NCI-H2029 (cell line): Measurements from ENCODE around the gene CTXN3.
"Not testable (repeated sequence)": the region's sequence is repeated elsewhere in the genome, so short reads cannot be mapped to it uniquely, and the experiment has no call there.

Source experiments
- DNase-seq: peaks from one replicate; lab custom pipeline; 2025; lab: John Stamatoyannopoulos, UW

The CTXN3 gene

DNA sequence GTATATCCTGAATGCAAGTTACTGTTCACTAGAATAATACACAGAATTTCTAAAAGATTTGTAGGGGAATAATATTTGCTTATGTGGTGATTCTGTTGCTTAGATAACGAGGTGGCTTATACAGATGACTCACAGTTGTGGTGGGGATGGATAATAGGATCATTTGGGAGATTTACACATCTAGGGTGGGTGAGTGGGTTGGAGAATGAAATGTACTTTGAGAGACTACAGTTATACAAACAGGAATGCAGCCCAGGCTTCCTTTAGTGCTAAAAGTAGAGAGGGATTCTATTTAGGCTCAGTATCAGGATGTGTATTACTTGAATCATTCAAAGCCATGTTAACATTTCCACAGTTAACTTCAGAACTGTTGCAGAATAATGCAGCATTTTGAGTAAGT, 1.8 kb downstream of the CTXN3 start:
- no peak for DNase-seq

- DNase-seq: no peak
Observed at GRCh38 chr5:127652952-127653611, 4.2 kb downstream of the CTXN3 start.

GRCh38 chr5:127656825-127657224, 7.9 kb downstream of the CTXN3 start:
- no peak for DNase-seq

DNA sequence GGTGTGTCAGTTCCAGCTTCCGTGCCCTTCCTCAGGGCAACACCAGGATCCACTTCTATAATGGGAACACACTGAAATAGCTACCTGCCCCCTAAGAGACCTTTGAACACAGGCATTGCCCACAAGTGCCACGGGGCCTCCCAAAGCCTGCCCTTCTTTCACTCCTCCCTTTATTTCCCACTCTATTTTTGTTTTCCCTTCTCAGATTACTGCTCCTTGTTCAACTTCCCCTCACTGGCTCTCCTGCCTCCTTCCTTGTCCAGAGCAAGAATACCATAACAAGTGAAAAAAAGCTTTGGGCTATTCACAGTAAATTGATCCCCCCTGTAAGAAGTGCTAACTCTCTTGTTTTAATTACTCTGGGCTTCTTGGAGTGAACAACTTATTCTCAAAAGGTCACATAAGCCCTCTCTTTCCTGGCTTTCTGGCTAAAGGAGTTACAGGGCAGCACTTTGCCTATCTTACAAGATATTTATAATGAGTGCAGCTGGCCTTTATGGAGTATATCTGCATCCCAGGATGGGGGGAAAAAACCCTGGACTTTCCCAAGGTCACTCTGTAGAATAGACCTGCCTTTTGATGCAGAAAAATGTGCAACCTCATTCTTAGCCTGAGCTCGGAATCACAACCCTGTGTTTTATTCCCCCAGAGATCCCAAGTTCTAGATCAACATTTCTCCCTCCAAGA, 11.3 kb downstream of the CTXN3 start:
- DNase-seq: no peak

- no peak for DNase-seq
Observed at GRCh38 chr5:127664093-127664492, 15.2 kb downstream of the CTXN3 start.

GRCh38 chr5:127665641-127666040, 16.8 kb downstream of the CTXN3 start:
- DNase-seq: no peak

DNA sequence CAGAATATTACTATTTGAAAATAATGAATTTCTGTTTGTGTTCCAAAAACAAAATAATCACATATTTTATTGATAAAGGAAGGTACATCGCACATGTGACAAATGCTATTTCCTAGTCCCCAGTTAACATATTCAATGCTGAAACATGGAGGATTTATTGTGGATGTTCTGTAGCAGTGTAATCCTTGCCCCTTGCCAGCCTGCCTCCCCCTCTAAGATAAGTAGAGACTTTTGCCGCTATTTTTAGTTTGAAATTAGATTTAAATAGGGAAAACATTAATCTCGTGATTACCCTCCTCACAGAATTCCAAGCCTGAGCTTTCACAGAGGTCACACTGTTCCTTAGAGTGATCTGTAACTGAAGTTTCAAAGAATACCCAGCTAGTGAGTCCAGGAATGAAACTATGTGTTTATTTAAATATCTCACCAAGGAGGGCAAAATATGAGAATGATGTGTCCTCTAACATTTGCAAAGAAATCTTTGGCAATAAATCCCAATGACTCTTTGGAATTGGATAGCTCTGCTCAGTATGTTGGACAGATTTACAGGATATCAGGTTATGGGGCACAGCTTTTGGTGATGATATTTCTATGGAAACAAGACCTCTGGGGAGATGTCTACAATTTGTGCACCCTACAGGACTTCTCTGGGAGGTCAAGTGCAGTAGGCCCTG, 17.3 kb downstream of the CTXN3 start:
- no peak for DNase-seq

DNA sequence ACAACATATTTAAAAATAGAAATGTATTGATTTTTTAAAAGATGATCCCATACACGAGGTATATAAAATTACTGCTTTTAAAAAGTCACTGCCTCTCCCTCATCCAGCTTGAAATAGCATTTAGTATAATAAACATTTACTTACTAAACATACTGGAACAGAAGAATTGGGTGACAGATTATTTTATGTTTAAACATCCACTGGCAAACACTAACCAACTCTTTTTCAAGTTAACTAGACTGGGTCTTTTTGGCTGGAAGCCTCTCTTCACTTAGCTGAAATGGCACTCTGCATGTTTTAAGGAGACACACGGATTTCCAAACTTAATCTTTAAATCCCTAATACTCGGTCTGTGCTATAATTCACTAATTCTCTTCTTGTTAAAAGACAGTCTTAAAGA, 19.0 kb downstream of the CTXN3 start:
- no peak for DNase-seq

- DNase-seq: no peak
Observed at GRCh38 chr5:127671218-127671617, 22.3 kb downstream of the CTXN3 start.

GRCh38 chr5:127673117-127673800, 24.4 kb downstream of the CTXN3 start:
- DNase-seq: no peak

DNA sequence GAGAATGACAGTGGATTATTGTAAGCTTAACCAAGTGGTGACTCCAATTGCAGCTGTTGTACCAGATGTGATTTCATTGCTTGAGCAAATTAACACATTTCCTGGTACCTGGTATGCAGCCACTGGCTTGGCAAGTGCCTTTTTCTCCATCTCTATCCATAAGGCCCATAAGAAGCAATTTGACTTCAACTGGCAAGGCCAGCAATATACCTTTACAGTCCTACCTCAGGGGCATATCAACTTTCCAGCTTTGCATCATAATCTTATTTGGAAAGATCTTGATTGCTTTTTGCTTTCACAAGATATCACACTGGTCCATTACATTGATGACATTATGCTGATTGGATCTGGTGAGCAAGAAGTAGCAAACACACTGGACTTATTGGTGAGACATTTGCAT, 28.1 kb downstream of the CTXN3 start:
- DNase-seq: not testable (repeated sequence)

GRCh38 chr5:127679691-127680330, 30.9 kb downstream of the CTXN3 start:
- peak; percentile 13 for DNase-seq

DNA sequence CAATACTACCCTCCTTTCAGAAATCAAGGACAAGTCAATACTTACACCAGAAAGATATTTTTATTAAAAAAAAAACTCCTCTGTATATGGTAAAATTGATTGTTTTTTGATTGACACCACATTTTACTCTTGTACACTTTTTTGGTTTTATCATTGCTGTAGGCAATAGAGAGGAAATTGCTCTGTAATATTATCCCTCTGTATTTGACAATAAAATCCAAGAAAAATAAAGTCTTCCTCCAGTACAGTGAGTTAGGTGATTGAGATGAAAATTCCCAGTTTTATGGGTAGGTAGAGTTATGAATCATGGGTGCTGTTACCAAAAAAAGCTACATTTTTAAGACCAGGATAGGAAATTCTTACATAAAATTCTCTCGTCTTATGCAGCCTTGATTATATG, 31.7 kb downstream of the CTXN3 start:
- no peak for DNase-seq

GRCh38 chr5:127683008-127683407, 34.1 kb downstream of the CTXN3 start:
- no peak for DNase-seq

GRCh38 chr5:127684726-127685467, 36.0 kb downstream of the CTXN3 start:
- no peak for DNase-seq

DNA sequence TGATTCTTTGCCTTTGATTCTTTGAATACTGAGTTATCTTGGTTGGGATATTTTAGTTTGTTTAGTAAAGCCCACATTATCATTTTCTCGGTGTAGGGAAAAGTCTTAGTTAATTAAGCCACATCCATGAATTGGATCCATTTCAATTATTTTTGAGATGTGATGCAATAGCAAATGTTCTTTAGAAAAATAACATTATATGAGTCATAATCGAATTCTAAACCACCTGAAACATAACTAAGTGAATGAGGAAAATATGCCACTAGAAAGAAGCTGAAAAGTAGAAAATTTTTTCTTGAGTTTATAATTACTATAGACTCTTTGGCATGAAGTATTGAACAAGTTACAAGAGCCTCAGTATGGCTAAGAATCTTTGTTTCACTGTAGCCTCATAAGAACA, 36.8 kb downstream of the CTXN3 start:
- DNase-seq: no peak

DNA sequence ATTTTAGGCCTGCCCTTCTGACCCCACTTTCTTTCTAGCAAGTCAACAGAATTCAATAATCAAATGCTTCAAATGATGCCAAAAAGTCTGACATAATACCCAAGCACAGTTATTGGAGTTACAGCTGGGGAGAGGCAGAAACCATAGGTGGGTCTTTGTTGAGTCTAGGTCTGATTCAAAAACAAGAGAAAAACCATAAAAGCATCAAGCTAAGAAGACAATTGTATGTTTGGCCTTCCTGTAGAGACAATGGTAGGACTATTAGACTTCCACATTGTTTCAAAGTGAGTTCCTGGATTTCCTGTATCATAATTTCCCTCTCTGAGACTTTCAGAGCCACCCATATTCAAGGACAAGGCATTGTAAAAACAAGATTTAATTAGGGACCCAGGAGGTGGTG, 37.5 kb downstream of the CTXN3 start:
- DNase-seq: no peak

DNA sequence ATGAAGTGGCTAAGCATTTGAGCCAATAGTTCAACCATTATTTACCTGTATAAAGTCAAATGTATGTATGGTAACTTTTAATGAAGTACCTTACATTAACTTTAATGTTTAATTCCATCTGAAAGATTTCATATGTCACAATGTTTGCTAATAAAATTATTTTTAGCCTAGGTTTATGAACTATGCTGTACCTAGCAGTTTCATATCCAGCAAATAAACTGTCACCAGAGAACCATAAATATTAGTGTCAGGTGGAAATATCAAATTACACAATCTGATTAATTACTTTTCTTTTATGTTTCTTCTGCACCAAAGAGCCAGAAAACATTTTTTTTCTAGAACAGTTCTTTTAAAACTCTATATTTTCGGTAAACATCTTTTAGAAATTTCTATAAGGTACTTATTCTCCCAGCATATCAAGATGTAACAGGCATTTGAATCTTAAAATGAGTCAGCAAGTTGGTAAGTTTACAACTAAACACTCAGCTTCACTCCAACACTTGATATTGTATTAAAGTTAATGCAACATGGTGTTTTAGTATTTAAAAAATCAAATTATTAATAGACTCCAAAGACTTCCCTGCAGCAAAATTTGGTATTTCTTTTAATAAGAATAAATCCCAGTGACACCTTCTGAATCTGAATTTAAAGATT, 45.8 kb downstream of the CTXN3 start:
- no peak for DNase-seq

DNA sequence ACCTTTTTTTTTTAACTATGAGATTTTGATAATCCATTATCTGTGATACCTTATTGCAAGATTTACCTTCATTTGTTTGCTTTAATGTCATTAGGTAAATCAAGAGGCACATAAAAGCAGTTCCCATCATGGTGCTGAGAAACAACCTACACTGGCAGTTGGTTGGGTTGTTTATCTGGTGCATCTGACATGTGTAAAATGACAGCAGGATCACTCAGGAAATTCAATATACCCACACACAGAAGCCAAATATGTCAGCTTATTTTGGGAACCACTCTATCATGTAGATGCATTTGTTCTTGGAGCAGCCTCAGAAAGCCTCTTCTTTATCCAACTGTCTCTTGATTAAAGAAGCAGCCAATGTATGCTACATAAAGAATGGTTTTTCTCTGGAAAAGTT, 46.5 kb downstream of the CTXN3 start:
- no peak for DNase-seq

- DNase-seq: no peak
Observed at GRCh38 chr5:127696683-127697082, 47.8 kb downstream of the CTXN3 start.
